GM18526 (cell line): ENCODE data around the gene TMEM151B.

Experiments used
- POLR2A ChIP-seq: IDR thresholded peaks from 3 replicates; pipeline ENCODE4 v1.6.1; 2011; ENCODE audit not compliant: insufficient read length; ENCODE audit errors: extremely low read depth

TMEM151B gene

GRCh38 chr6:44338228-44339122 is 68.2 kb downstream of the TMEM151B start:
- TF ChIP-seq POLR2A = no peak

- no peak for TF ChIP-seq POLR2A
These were observed 69.1 kb downstream of the TMEM151B start for GRCh38 chr6:44339301-44339700.

GRCh38 chr6:44339763-44340625 is 69.7 kb downstream of the TMEM151B start:
- TF ChIP-seq POLR2A = no peak

GRCh38 chr6:44341095-44341890 is 71.0 kb downstream of the TMEM151B start:
- no peak for TF ChIP-seq POLR2A

- no peak for TF ChIP-seq POLR2A
These were observed 71.8 kb downstream of the TMEM151B start for GRCh38 chr6:44342052-44342451.

- no peak for TF ChIP-seq POLR2A
These were observed 72.2 kb downstream of the TMEM151B start, which contains the start of gene SPATS1 for GRCh38 chr6:44342489-44342888. SPATS1 (plus strand) TSS chr6:44342650; CDS start chr6:44343096, 446 bp downstream.

- no peak for TF ChIP-seq POLR2A
These were observed 79.8 kb downstream of the TMEM151B start for GRCh38 chr6:44349904-44350649.

GRCh38 chr6:44352259-44352658 is 82.0 kb downstream of the TMEM151B start:
- no peak for TF ChIP-seq POLR2A

GRCh38 chr6:44353336-44353735 is 83.1 kb downstream of the TMEM151B start:
- TF ChIP-seq POLR2A = no peak

- no peak for TF ChIP-seq POLR2A
These were observed 85.4 kb downstream of the TMEM151B start for GRCh38 chr6:44355640-44356039.

GRCh38 chr6:44356487-44356886 is 86.2 kb downstream of the TMEM151B start:
- no peak for TF ChIP-seq POLR2A
